ENCODE data around the gene VGLL4. TPM values are rescaled to one million over a fixed set of nuclear protein-coding genes. Genes with fewer than 3 reads are reported as not detected.
A peak's percentile ranks its signal among the peaks of the same experiment; 100 is the strongest.

The VGLL4 gene
- total RNA-seq, 1 experiment from 2014 or later: 43.0 TPM

GRCh38 chr3:11593318-11594034 lies 50.2 kb downstream of the VGLL4 start:
- peak overlapping the region; percentile 12; the same call in 1 of the 2 replicates for H3K4me3 Mint-ChIP-seq
- peaks cover 60% of the 10 kb centered on the region for H3K4me1 Mint-ChIP-seq
- ChIA-PET POLR2A (interaction anchor here (1.4 kb wide), 1 partner anchor 50 kb away, joined by 3 read pairs; the partner anchor contains the start of gene VGLL4), CTCF (interaction anchor here (0.6 to 1.0 kb wide), 2 partner anchors 48 to 58 kb away, joined by 3 read pairs; no protein-coding TSS in a partner anchor)
- no peaks in the 10 kb centered on the region for H3K27me3 Mint-ChIP-seq (ENCODE audit: low read depth)
- peaks cover 26% of the 10 kb centered on the region for H3K36me3 Mint-ChIP-seq
- DNase-seq (ENCODE audit: low spot score) (no peak), ATAC-seq (no peak)
- H3K9me3 Mint-ChIP-seq: peaks cover 16% of the 10 kb centered on the region
- H3K27ac Mint-ChIP-seq: peak overlapping the region; percentile 81
- no peak for TF ChIP-seq USF2 (CRISPR knock-in tag; IDR thresholded peaks at IDR 0.05)

- POLR2A ChIA-PET: interaction anchor here (1.4 kb wide), 1 partner anchor 51 kb away, joined by 3 read pairs; the partner anchor contains the start of gene VGLL4
- TF ChIP-seq E2F4 (CRISPR knock-in tag; IDR thresholded peaks at IDR 0.05; ENCODE audit: borderline replicate concordance, low read depth) (no peak), GRHL2 (CRISPR knock-in tag; IDR thresholded peaks at IDR 0.05; ENCODE audit: insufficient replicate concordance, severe bottlenecking) (no peak), ZNF532 (CRISPR knock-in tag; IDR thresholded peaks at IDR 0.05; ENCODE audit: borderline replicate concordance) (no peak), ATF2 (CRISPR knock-in tag; IDR thresholded peaks at IDR 0.05; ENCODE audit: borderline replicate concordance, low read depth) (no peak), CREB1 (CRISPR knock-in tag; IDR thresholded peaks at IDR 0.05) (no peak), ZNF423 (CRISPR knock-in tag; IDR thresholded peaks at IDR 0.05) (no peak), AR (CRISPR knock-in tag; IDR thresholded peaks at IDR 0.05) (no peak), ATF6 (CRISPR knock-in tag; IDR thresholded peaks at IDR 0.05) (no peak), SP1 (CRISPR knock-in tag; conservative IDR thresholded peaks at IDR 0.05) (no peak), NR3C1 (CRISPR knock-in tag; conservative IDR thresholded peaks at IDR 0.05; ENCODE audit: low read depth) (no peak), MYBL2 (CRISPR knock-in tag; IDR thresholded peaks at IDR 0.05) (no peak), PRDM15 (CRISPR knock-in tag; IDR thresholded peaks at IDR 0.05) (no peak)
Observed at GRCh38 chr3:11592445-11593298, 51.0 kb downstream of the VGLL4 start.

More at GRCh38 chr3:11592445-11593298, 51.0 kb downstream of the VGLL4 start:
- no peak for ATAC-seq
- Mint-ChIP-seq H3K4me1 (peaks cover 68% of the 10 kb centered on the region), H3K4me3 (peak overlapping the region; percentile 43), H3K27me3 (ENCODE audit: low read depth) (no peaks in the 10 kb centered on the region), H3K36me3 (peaks cover 18% of the 10 kb centered on the region), H3K9me3 (peaks cover 9% of the 10 kb centered on the region), H3K27ac (peak overlapping the region; percentile 98)
- DNase-seq (ENCODE audit: low spot score): no peak
- CTCF ChIA-PET: interaction anchor here (1.0 kb wide), 1 partner anchor 59 kb away, joined by 3 read pairs; no protein-coding TSS in a partner anchor

Data from WTC11 (cell line).